IPS-15b (cell line): ENCODE results near the gene MFSD6L.
"Not testable (repeated sequence)": the region's sequence is repeated elsewhere in the genome, so short reads cannot be mapped to it uniquely, and the experiment has no call there.

Experiments used
- H3K27me3 ChIP-seq: one replicate; pipeline ENCODE4 v1.6.1; 2013; ENCODE audit warnings: low read length; ENCODE audit not compliant: control insufficient read depth, insufficient read depth
- H3K36me3 ChIP-seq: one replicate; pipeline ENCODE4 v1.6.1; 2013; ENCODE audit warnings: low read length; ENCODE audit not compliant: control insufficient read depth, insufficient read depth
- H3K4me1 ChIP-seq: one replicate; pipeline ENCODE4 v1.6.1; 2013; ENCODE audit warnings: mild to moderate bottlenecking, low read length; ENCODE audit not compliant: control insufficient read depth, insufficient read depth
- H3K4me3 ChIP-seq: one replicate; pipeline ENCODE4 v1.5.1; 2013; ENCODE audit warnings: low read depth, low read length
- H3K9ac ChIP-seq: one replicate; pipeline ENCODE4 v1.6.1; 2013; ENCODE audit warnings: low read depth, mild to moderate bottlenecking, low read length
- H3K9me3 ChIP-seq: one replicate; pipeline ENCODE4 v1.6.1; 2013; ENCODE audit warnings: mild to moderate bottlenecking, low read length; ENCODE audit not compliant: control insufficient read depth, insufficient read depth

Gene MFSD6L

DNA sequence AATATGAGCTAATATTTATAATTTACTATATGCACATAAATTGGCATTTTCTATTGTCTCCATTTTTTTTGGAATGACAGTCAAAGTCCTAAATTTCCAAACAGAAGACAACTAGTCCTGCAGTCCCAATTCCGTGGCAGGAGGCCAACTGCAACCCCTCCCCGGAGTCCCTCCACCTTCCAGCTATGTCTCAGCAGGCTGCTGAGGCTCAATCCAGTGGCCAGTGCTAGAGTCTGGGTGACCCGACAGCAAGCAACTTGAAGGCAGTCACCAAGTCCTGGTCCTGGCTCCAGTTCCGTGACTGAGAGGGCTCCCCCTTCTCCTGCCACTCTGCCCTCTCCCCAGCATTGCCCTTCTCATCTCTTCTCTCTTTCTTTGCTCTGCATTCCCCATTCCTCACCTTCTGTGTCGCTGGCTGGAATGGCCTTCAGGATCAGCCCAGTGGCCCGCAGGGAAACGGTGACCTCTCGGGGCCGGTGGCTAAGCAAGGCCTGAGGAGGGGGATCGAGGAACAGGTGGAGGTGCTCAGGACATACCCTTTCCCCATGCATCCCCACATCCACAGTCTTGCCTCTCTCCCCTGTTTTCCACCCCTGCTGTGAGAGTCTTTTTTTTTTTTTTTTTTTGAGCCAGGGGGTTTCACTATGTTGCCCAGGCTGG lies 22.4 kb upstream of the MFSD6L start:
- Histone ChIP-seq H3K4me1 (no peaks in the 10 kb centered on the region), H3K9me3 (no peaks in the 10 kb centered on the region), H3K27me3 (no peaks in the 10 kb centered on the region), H3K36me3 (no peaks in the 10 kb centered on the region), H3K9ac (no peak overlapping the region), H3K4me3 (no peak overlapping the region)

DNA sequence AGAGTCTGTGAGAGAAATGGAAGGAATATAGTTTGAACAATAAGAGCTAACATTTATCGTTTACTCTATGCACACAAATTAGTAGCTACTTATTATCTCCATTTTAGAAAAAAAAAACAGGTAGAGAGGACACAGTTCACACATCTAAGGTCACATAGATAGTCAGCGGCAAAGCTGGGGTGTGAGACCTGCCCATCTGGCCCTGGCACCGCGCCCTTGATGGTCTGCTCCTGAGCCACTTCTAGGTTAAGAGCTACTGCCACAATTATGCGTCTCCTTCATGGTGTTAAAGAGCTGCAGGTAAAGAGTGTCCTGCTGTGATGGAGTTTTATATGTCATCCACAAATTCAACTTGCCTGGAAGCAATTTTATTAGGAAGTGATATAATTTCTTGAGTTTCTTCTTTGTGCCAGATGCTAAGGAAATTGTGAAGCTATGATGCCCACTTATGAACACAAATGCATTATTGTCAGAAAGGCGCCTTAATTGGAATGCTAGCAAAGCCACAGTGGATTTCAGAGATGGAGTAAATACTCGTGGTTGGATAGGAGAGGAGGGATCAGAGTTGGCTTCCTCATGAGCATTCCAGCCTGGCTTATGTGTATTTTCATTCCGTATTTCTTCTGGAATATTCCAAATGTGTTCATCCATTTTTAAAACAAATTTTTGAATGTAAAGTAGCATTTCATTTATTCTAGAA lies 21.3 kb upstream of the MFSD6L start:
- Histone ChIP-seq H3K36me3 (no peaks in the 10 kb centered on the region), H3K4me3 (no peak overlapping the region), H3K9ac (no peak overlapping the region)

DNA sequence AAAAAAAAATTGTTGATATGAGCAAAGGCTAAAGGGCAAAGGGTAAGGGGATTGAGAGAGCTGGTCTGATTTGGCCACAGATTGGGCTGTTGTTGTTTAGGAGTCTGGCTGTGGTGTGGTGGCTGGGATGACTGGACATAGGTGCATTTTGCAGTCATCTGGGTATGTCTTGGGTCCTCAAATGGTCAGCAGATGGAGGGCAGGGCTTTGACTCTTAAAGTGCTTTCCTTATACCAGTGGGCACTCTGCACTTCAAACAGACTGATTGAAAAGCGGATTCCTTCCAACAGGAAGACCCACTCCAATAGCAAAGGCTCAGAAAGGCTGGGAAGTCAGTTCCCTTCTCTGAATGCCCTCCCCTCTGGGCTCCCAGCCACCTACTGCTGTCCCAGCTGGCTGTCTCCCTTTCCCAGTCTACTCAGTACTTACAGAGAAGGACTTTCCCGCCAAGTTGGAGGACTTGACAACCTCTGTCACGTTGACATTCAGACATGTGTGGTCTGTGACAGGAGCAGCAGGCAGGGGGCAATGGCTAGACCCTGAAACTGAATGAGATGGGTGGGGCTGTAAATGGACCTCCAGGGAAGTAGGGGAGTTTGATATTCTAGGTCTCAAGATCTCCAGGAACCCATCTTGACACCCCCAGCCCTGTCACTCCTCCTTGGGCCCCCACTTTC lies 19.6 kb upstream of the MFSD6L start:
- Histone ChIP-seq H3K27me3 (no peaks in the 10 kb centered on the region), H3K9me3 (no peaks in the 10 kb centered on the region), H3K9ac (no peak overlapping the region), H3K36me3 (no peaks in the 10 kb centered on the region), H3K4me1 (no peaks in the 10 kb centered on the region), H3K4me3 (no peak overlapping the region)

More for the DNA sequence above, 21.3 kb upstream of the MFSD6L start:
- no peaks in the 10 kb centered on the region for H3K4me1 ChIP-seq
- H3K9me3 ChIP-seq, result no peaks in the 10 kb centered on the region
- no peaks in the 10 kb centered on the region for H3K27me3 ChIP-seq

DNA sequence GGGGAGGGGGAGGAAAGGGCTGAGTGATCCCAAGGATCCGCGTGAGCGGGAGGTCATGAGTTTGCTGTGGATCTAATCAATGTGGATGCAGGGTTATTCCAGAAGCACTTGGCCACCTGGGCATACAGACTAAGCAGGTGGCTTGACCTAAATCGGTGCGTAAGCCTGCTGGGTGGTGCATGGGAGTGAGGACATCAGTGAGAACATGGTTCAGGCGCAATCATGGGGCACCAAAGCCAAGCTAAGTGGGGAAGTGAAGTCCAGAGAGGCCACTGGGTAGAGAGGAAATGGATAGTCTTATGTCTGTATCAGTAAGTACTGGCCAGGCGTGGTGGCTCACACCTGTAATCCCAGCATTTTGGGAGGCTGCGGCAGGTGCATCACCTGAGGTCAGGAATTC lies 18.9 kb upstream of the MFSD6L start:
- Histone ChIP-seq H3K27me3 (no peaks in the 10 kb centered on the region), H3K9ac (no peak overlapping the region), H3K4me3 (no peak overlapping the region), H3K36me3 (no peaks in the 10 kb centered on the region), H3K4me1 (no peaks in the 10 kb centered on the region), H3K9me3 (no peaks in the 10 kb centered on the region)

DNA sequence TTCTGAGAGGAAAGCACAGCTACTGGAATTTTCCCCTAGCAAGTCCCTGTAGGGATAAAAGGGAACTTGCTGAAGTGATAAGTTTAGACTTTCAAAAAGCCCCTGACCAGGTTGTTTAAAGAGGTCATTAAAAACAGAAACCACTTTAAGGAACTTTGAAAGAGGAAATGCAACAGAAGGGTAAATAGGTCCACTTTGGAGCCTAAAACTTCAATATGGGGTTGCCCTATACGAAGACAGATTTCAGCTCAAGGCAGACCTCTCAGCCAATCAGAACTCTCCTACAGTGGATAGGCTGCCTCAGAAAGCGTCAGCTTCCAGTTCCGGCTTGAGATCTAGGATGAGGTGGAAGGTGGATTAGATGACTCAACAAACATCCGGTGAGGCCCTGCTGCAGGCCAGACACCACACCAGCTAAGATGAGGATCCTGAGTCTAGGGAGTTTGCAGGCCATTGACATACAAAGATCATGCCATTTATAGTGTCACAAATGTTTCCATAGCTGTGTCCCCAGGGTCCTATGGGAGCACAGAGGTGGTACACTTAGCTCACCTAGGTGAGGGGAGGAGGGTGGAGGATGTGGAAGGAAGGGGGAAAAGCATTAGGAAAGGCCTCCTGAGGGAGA lies 7.9 kb upstream of the MFSD6L start:
- Histone ChIP-seq H3K9ac (no peak overlapping the region), H3K36me3 (no peaks in the 10 kb centered on the region), H3K9me3 (no peaks in the 10 kb centered on the region), H3K4me3 (no peak overlapping the region), H3K27me3 (no peaks in the 10 kb centered on the region), H3K4me1 (no peaks in the 10 kb centered on the region)

DNA sequence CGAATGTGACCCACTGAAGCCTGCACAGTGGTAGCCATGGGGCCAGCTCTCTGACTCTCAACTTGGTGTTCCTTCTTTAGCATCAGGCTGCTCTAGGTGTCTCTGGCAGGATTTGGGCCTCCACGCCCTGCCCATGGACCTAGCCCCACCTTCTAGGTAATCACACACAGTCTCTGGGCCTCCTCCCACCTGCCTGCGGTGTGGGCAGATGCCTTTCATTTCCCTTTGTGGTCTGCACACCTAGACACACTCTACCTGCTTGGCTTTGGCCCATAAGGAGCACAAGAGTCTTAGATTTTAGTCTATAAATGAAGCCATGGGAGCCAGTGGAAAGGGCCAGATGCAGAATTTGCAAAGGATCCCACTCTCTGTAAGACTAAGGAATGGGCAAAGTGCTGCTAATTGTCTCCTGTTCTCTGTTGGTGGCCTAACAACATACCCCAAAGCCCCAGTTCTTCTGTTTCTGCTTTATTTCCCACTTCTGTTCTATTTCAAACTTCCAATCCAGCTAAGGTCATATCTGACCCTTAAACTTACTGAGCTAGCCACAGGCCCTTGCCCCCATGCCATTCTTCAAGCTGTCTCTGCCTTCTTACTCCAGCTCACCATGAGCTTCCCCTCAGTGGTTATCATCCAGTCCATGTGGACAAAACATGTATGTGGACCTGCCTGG lies 7.2 kb upstream of the MFSD6L start:
- no peaks in the 10 kb centered on the region for H3K36me3 ChIP-seq
- H3K9ac ChIP-seq, result no peak overlapping the region
- H3K27me3 ChIP-seq, result no peaks in the 10 kb centered on the region
- no peak overlapping the region for H3K4me3 ChIP-seq
- no peaks in the 10 kb centered on the region for H3K9me3 ChIP-seq
- no peaks in the 10 kb centered on the region for H3K4me1 ChIP-seq

DNA sequence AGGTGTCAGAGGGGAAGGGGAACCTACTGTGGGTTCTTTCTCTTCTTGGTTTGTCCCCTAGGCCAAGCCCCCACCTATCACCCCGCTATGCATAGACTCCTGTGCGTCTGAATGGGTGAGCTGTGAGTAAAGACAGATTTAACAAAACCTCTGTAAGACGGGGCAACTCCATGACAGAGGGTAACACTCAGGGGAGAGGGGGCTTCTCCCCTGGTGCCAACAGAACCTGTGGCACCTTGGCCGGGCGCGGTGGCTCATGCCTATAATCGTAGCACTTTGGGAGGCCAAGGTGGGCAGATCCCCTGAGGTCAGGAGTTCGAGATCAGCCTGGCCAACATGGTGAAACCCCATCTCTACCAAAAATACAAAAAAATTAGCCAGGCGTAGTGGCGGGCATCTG lies 6.2 kb upstream of the MFSD6L start:
- H3K9me3 ChIP-seq, H3K27me3 ChIP-seq, H3K4me1 ChIP-seq, H3K9ac ChIP-seq, H3K4me3 ChIP-seq, H3K36me3 ChIP-seq: not testable (repeated sequence)

DNA sequence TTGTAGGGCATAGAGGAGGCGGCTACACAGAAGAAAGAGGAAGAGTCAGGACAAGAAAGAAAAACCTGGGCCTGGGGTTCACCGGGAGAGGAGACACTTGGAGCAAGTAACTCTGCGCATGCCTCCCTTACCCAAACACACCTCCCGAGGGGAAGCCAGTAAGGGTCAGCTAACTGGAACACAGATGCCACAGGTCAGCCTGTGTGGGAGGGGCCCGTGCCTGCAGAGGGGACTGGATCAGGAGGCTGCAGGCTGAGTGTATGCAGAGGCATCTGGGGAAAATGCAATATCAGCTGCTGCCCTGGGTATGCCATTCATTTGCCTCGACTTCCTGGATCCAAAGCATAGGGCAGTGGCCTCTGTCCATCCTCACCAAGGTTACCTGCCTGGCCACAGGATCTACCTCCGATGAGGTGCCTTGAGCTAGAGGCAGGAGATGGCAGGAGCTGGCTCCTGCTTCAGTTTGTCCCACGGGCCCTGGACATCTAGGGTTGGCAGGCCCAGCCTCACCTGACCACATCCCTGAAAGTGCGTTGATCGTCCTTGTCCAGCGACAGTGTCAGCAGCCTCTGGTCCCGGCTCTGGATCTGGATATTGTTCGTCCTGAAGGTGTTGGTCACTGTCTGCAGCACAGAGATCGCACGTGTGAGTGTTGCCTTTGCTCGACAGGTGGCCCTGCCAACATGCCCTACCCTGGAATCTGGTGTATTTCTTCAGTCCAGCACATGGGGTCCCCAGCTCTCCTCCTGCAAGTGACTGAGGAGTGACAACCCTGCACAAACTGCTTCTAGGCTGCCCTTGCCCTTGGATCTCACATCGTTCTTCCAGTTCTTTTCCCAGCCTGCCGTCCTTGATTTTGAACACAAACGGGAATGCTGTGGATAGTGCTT lies 4.6 kb upstream of the MFSD6L start:
- no peak overlapping the region for H3K9ac ChIP-seq
- no peaks in the 10 kb centered on the region for H3K27me3 ChIP-seq
- H3K36me3 ChIP-seq, result no peaks in the 10 kb centered on the region
- no peak overlapping the region for H3K4me3 ChIP-seq
- peaks cover 4% of the 10 kb centered on the region for H3K4me1 ChIP-seq
- H3K9me3 ChIP-seq, result no peaks in the 10 kb centered on the region

DNA sequence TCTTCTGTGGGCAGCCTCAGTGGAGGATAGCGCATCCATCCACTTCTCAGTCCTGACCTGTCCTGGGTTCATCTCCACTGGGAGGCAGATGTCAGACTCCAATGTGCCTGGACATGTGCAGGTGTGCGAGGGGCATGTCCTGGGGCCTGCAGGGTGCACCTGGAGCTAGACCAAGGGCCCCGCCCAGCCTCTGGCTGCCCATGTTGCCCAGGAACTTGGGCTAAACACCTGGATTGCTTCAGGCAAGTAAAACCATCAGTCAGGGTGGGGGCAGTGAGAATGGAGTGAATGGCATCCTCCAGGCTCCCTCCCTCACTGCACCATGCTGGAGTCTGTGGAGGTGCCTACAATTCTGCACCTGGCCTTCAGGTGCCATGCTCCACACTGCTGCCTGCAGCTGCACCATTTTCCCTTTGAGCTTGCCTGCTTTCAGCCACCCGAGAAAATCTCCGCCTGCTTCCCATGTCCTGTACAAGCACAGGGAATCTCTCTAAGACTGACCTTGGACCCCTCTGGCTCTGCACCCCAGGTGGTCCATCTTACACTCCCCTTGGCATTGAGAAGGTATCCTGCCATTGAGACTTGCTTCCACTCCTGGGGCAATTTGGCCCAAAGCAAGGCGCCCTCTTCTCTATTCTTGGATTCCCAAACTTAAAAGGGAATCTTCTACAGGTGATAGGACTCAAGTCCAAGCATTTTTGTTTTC lies 2.1 kb upstream of the MFSD6L start:
- H3K4me1 ChIP-seq, result peaks cover 4% of the 10 kb centered on the region
- no peaks in the 10 kb centered on the region for H3K27me3 ChIP-seq
- no peaks in the 10 kb centered on the region for H3K36me3 ChIP-seq
- no peak overlapping the region for H3K4me3 ChIP-seq
- H3K9ac ChIP-seq, result no peak overlapping the region
- no peaks in the 10 kb centered on the region for H3K9me3 ChIP-seq

DNA sequence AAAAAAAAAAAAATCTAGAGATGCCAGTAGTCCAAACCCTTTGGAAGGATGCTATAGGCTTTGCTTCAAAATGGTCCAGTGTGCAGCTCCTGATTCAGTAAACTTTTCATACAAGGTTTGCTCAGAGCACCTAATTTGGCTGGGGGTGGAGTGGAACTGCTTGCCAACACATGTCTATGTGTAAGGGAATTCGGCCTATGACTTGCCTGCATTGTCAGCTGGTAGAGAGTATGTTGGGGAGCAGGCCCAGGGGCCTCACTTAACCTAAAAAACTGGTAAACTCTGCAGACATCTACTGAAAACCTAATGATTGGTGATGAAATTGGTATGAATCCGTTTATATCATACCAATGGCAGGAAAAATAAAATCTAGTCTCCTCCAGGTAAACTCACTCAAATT lies 1.5 kb upstream of the MFSD6L start:
- Histone ChIP-seq H3K4me1 (peaks cover 4% of the 10 kb centered on the region), H3K36me3 (no peaks in the 10 kb centered on the region), H3K9ac (no peak overlapping the region), H3K4me3 (no peak overlapping the region), H3K27me3 (no peaks in the 10 kb centered on the region), H3K9me3 (no peaks in the 10 kb centered on the region)
